Neural progenitor cell (in vitro differentiated cells): ENCODE results near the gene MBOAT7. TPM values are rescaled to one million over a fixed set of nuclear protein-coding genes. Genes with fewer than 3 reads are reported as not detected.

Experiments used
- DNase-seq: peaks from one replicate; pipeline ENCODE4 v3.0.0-alpha.2; 2016; ENCODE audit warnings: low spot score
- H2AFZ ChIP-seq: fragments of 200-600 bp; sonication (generic); replicated peaks from 2 replicates; pipeline ENCODE4 v1.6.1; 2016; ENCODE audit warnings: antibody characterized with exemption
- H3F3A ChIP-seq: fragments of 200-600 bp; sonication (generic); 2 replicates; pipeline ENCODE4 v1.6.1; 2016; ENCODE audit warnings: antibody characterized with exemption, low read depth
- H3K27ac ChIP-seq: fragments of 200-600 bp; sonication (generic); 2 replicates; pipeline ENCODE4 v1.5.1; 2016; ENCODE audit warnings: mild to moderate bottlenecking
- H3K27me3 ChIP-seq: fragments of 200-600 bp; sonication (generic); 2 replicates; pipeline ENCODE4 v1.6.1; 2016; ENCODE audit warnings: mild to moderate bottlenecking, moderate library complexity
- H3K36me3 ChIP-seq: fragments of 200-600 bp; sonication (generic); 2 replicates; pipeline ENCODE4 v1.5.1; 2016
- H3K4me1 ChIP-seq: fragments of 200-600 bp; sonication (generic); 2 replicates; pipeline ENCODE4 v1.6.1; 2016; ENCODE audit warnings: mixed run types
- H3K4me2 ChIP-seq: fragments of 200-600 bp; sonication (generic); 2 replicates; pipeline ENCODE4 v1.6.1; 2016
- H3K4me3 ChIP-seq: fragments of 200-600 bp; sonication (generic); 2 replicates; pipeline ENCODE4 v1.5.1; 2016
- H3K79me2 ChIP-seq: fragments of 200-600 bp; sonication (generic); 2 replicates; pipeline ENCODE4 v1.6.1; 2016; ENCODE audit warnings: low read depth
- H3K9ac ChIP-seq: fragments of 200-600 bp; sonication (generic); 2 replicates; pipeline ENCODE4 v1.6.1; 2016
- H3K9me3 ChIP-seq: fragments of 200-600 bp; sonication (generic); 2 replicates; pipeline ENCODE4 v1.5.1; 2016; ENCODE audit warnings: low read depth
- H4K20me1 ChIP-seq: fragments of 200-600 bp; sonication (generic); 2 replicates; pipeline ENCODE4 v1.6.1; 2016; ENCODE audit warnings: low read depth
- H3K27ac Mint-ChIP-seq: 3 replicates; pipeline ENCODE4 v1.8.0; 2021; ENCODE audit warnings: mixed read lengths
- H3K27me3 Mint-ChIP-seq: 2 replicates; pipeline ENCODE4 v1.8.0; 2022; ENCODE audit warnings: low read depth, mild to moderate bottlenecking, inconsistent platforms, moderate library complexity, mixed read lengths; ENCODE audit not compliant: insufficient read depth
- H3K36me3 Mint-ChIP-seq: 3 replicates; pipeline ENCODE4 v1.8.0; 2021; ENCODE audit warnings: mixed read lengths
- H3K4me1 Mint-ChIP-seq: 3 replicates; pipeline ENCODE4 v1.8.0; 2021; ENCODE audit warnings: mixed read lengths
- H3K4me3 Mint-ChIP-seq: 3 replicates; pipeline ENCODE4 v1.8.0; 2021; ENCODE audit warnings: mild to moderate bottlenecking, moderate library complexity, mixed read lengths
- H3K9me3 Mint-ChIP-seq: 3 replicates; pipeline ENCODE4 v1.8.0; 2020; ENCODE audit warnings: mixed read lengths
- CTCF ChIP-seq: fragments of 200-600 bp; sonication (generic); IDR thresholded peaks from 2 replicates; pipeline ENCODE4 v1.5.1; 2017; ENCODE audit warnings: antibody characterized with exemption, mild to moderate bottlenecking
- EZH2 ChIP-seq: fragments of 200-600 bp; sonication (generic); IDR thresholded peaks from 2 replicates; pipeline ENCODE4 v1.6.1; 2017; ENCODE audit warnings: antibody characterized with exemption, mild to moderate bottlenecking, moderate library complexity
- EZH2phosphoT487 ChIP-seq: fragments of 200-600 bp; sonication (generic); IDR thresholded peaks from 2 replicates; pipeline ENCODE4 v1.6.1; 2017; ENCODE audit warnings: antibody characterized with exemption
- total RNA-seq: library from RNA; depleted of rRNA; stranded (reverse); fragments of >200 nt; gene quantifications from 2 replicates; pipeline ENCODE4 v1.2.3, GENCODE V29; 2015; ENCODE audit warnings: low replicate concordance

MBOAT7 gene
- total RNA-seq, 1 donor from 2014 or later: 20.0 TPM

DNA sequence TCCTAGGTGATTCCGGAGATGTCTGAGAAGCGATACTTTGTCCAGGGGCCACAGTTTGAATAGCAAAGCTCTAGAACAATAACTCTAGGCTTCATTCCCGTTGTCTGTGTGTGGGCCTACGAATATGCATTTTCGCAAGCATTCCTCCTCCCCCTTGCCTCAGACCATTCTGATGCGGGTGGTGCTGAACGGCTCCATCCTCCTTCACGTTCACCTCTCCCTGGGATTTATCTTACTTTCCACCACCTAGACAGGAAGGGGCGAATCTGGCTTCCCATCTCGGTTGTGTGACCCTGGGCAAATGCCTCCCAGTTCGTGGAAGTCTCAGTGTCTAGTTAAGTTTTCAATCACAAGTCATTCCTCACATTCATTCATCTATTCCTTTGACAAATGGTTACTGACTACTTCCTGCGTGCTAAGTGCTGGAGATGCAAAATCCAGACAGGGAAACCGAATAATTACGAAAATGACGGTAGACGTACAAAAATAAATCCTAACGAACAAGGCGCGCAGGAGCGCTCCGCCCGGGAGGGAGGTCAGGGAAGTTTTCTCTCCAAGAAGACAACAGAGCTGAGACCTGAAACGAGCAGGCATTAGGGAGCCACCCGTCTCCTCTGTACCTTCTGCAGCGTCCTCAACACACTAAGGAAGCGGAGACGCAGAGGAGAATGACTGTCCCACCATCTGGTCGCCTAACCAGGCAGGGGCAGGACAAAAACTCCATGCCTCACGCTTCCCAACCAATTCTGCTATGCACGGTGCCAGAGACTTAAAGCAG is 53.1 kb downstream of the MBOAT7 start:
- Histone ChIP-seq H3K4me1 (peaks cover 8% of the 10 kb centered on the region), H3F3A (peaks cover 19% of the 10 kb centered on the region), H3K9me3 (no peaks in the 10 kb centered on the region), H3K79me2 (peaks cover 36% of the 10 kb centered on the region), H2AFZ (peak overlapping the region; percentile 77), H3K27ac (no peak overlapping the region), H3K36me3 (no peaks in the 10 kb centered on the region), H3K4me3 (peak overlapping the region; percentile 62), H3K27me3 (peaks cover 4% of the 10 kb centered on the region), H3K9ac (peak overlapping the region; percentile 49), H4K20me1 (peaks cover 34% of the 10 kb centered on the region), H3K4me2 (peak overlapping the region; percentile 95)
- no peaks in the 10 kb centered on the region for H3K9me3 Mint-ChIP-seq
- H3K4me1 Mint-ChIP-seq: peaks cover 36% of the 10 kb centered on the region
- no peak for TF ChIP-seq EZH2
- TF ChIP-seq CTCF: no peak
- no peak for TF ChIP-seq EZH2phosphoT487
- peak overlapping the region; percentile 96 for H3K4me3 Mint-ChIP-seq
- H3K27ac Mint-ChIP-seq: peak overlapping the region; percentile 80
- DNase-seq: peak; percentile 63
- H3K27me3 Mint-ChIP-seq: peaks cover 13% of the 10 kb centered on the region
- peaks cover 10% of the 10 kb centered on the region for H3K36me3 Mint-ChIP-seq

- Mint-ChIP-seq H3K4me1 (peaks cover 21% of the 10 kb centered on the region), H3K36me3 (peaks cover 6% of the 10 kb centered on the region), H3K9me3 (no peaks in the 10 kb centered on the region), H3K27me3 (peaks cover 13% of the 10 kb centered on the region), H3K4me3 (peak overlapping the region; percentile 45), H3K27ac (peak overlapping the region; percentile 79)
- Histone ChIP-seq H3K9ac (no peak overlapping the region), H3K9me3 (no peaks in the 10 kb centered on the region), H2AFZ (no peak overlapping the region), H3K27ac (no peak overlapping the region), H4K20me1 (peaks cover 12% of the 10 kb centered on the region), H3K27me3 (peaks cover 4% of the 10 kb centered on the region), H3F3A (peaks cover 19% of the 10 kb centered on the region), H3K79me2 (peaks cover 14% of the 10 kb centered on the region), H3K4me3 (no peak overlapping the region), H3K36me3 (no peaks in the 10 kb centered on the region), H3K4me2 (no peak overlapping the region), H3K4me1 (peaks cover 6% of the 10 kb centered on the region)
- TF ChIP-seq EZH2: no peak
- no peak for TF ChIP-seq CTCF
- TF ChIP-seq EZH2phosphoT487: no peak
- DNase-seq: no peak
Observed at GRCh38 chr19:54133957-54134590, 55.3 kb downstream of the MBOAT7 start.

DNA sequence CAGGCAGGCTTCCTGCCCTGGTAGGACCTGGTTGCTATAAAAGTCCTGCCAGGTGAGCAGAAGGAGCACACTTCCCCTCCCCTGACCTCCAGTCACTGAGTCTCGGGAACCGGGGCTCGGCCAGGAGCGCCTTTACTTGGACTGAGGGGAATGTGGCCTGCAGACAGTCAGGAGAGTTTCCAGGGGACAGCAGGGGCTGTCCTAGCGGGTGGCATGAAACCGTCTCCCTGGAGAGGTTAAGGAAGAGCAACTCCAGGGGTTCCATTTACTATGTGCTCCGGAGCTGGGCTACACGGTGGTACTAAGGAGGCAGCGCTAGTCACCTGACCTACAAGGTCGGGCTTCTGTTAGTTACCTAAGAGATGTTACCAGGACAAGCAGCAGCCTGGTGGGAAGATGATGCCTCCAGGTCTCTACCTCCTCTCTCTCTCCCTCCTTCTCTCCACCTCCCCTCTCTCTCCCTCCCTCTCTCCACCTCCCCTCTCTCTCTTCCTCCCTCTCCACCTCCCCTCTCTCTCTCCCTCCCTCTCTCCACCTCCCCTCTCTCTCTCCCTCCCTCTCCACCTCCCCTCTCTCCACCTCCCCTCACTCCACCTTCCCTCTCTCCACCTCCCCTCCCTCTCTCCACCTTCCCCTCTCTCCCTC is 55.9 kb downstream of the MBOAT7 start:
- H3K27me3 Mint-ChIP-seq: peaks cover 15% of the 10 kb centered on the region
- no peaks in the 10 kb centered on the region for H3K9me3 ChIP-seq
- H3K4me3 Mint-ChIP-seq: no peak overlapping the region
- peak; percentile 81 for DNase-seq
- H3K9me3 Mint-ChIP-seq: no peaks in the 10 kb centered on the region
- H3K79me2 ChIP-seq: peaks cover 8% of the 10 kb centered on the region
- no peaks in the 10 kb centered on the region for H3K36me3 ChIP-seq
- H3F3A ChIP-seq: peaks cover 19% of the 10 kb centered on the region
- H3K4me3 ChIP-seq: no peak overlapping the region
- peaks cover 5% of the 10 kb centered on the region for H3K36me3 Mint-ChIP-seq
- TF ChIP-seq EZH2phosphoT487 (no peak), EZH2 (no peak), CTCF (no peak)
- no peak overlapping the region for H3K27ac Mint-ChIP-seq
- H3K27me3 ChIP-seq: peaks cover 4% of the 10 kb centered on the region
- H3K9ac ChIP-seq: no peak overlapping the region
- no peak overlapping the region for H2AFZ ChIP-seq
- H3K4me2 ChIP-seq: no peak overlapping the region
- H3K27ac ChIP-seq: no peak overlapping the region
- peaks cover 16% of the 10 kb centered on the region for H3K4me1 Mint-ChIP-seq
- H3K4me1 ChIP-seq: no peaks in the 10 kb centered on the region
- peaks cover 5% of the 10 kb centered on the region for H4K20me1 ChIP-seq
